AG04450 (cell line): Measurements from ENCODE around the gene WNT7A. TPM values are rescaled to one million over a fixed set of nuclear protein-coding genes. Genes with fewer than 3 reads are reported as not detected.

Source experiments
- CTCF ChIA-PET: fragments of 300-600, 350-600 bp; formaldehyde crosslinking; extraction: SDS; loops from one replicate; lab custom pipeline; 2022; ENCODE audit warnings: antibody characterized with exemption, inconsistent platforms; lab: Charles Lee
- POLR2A ChIA-PET: fragments of 350-600 bp; formaldehyde crosslinking; extraction: SDS; loops from one replicate; lab custom pipeline; 2021; ENCODE audit warnings: antibody characterized with exemption, inconsistent platforms; lab: Yijun Ruan, JAX
- DNase-seq: peaks from one replicate; pipeline ENCODE4 v3.0.0-alpha.2; 2011; ENCODE audit warnings: low read depth, low spot score
- H3K27ac ChIP-seq: one replicate; pipeline ENCODE4 v1.5.1; 2012; ENCODE audit warnings: low read depth, low read length, control low read depth
- H3K27me3 ChIP-seq: one replicate; pipeline ENCODE4 v1.6.0; 2012; ENCODE audit warnings: low read length; ENCODE audit not compliant: control insufficient read depth, insufficient read depth
- H3K4me3 ChIP-seq: 2 replicates; pipeline ENCODE4 v1.5.1; 2011; ENCODE audit warnings: mild to moderate bottlenecking, low read depth, low read length, control low read depth
- H3K9me3 ChIP-seq: 2 replicates; pipeline ENCODE4 v1.5.1; 2012; ENCODE audit warnings: low read length; ENCODE audit not compliant: control insufficient read depth, insufficient read depth
- CTCF ChIP-seq: IDR thresholded peaks from 2 replicates; pipeline ENCODE4 v1.5.1; 2011; ENCODE audit warnings: low read depth, low read length, control low read depth, inconsistent platforms
- polyA plus RNA-seq: library from polyadenylated mRNA; depleted of rRNA; stranded (reverse); fragments of >200 nt; gene quantifications from 2 replicates; pipeline ENCODE4 v1.2.3, GENCODE V29; 2011

WNT7A gene
- polyA plus RNA-seq, 1 experiment = not detected

- no peak for DNase-seq
- H3K4me3 ChIP-seq = no peak overlapping the region
- peaks cover 10% of the 10 kb centered on the region for H3K9me3 ChIP-seq
- no peaks in the 10 kb centered on the region for H3K27me3 ChIP-seq
- no peak overlapping the region for H3K27ac ChIP-seq
- TF ChIP-seq CTCF = no peak
- ChIA-PET CTCF (no interaction called here), POLR2A (no interaction called here)
These were observed 54.0 kb downstream of the WNT7A start for GRCh38 chr3:13825821-13826220.

- H3K27me3 ChIP-seq = no peaks in the 10 kb centered on the region
- H3K9me3 ChIP-seq = peaks cover 16% of the 10 kb centered on the region
- ChIA-PET CTCF (no interaction called here), POLR2A (no interaction called here)
- TF ChIP-seq CTCF = no peak
- no peak for DNase-seq
- H3K4me3 ChIP-seq = no peak overlapping the region
- no peak overlapping the region for H3K27ac ChIP-seq
These were observed 54.6 kb downstream of the WNT7A start for GRCh38 chr3:13825311-13825579.

GRCh38 chr3:13824521-13825310 is 55.2 kb downstream of the WNT7A start:
- H3K4me3 ChIP-seq = no peak overlapping the region
- ChIA-PET POLR2A (no interaction called here), CTCF (no interaction called here)
- peaks cover 16% of the 10 kb centered on the region for H3K9me3 ChIP-seq
- TF ChIP-seq CTCF = no peak
- no peak overlapping the region for H3K27ac ChIP-seq
- H3K27me3 ChIP-seq = no peaks in the 10 kb centered on the region
- no peak for DNase-seq

- TF ChIP-seq CTCF = no peak
These were observed 56.2 kb downstream of the WNT7A start for GRCh38 chr3:13823692-13824091.

GRCh38 chr3:13822871-13823585 is 56.8 kb downstream of the WNT7A start:
- no peak for TF ChIP-seq CTCF
- POLR2A ChIA-PET = no interaction called here
- no peaks in the 10 kb centered on the region for H3K27me3 ChIP-seq
- no peak overlapping the region for H3K4me3 ChIP-seq
- CTCF ChIA-PET = no interaction called here
- DNase-seq = no peak
- peaks cover 24% of the 10 kb centered on the region for H3K9me3 ChIP-seq
- no peak overlapping the region for H3K27ac ChIP-seq

More at GRCh38 chr3:13823692-13824091, 56.2 kb downstream of the WNT7A start:
- DNase-seq = no peak
- Histone ChIP-seq H3K27ac (no peak overlapping the region), H3K4me3 (no peak overlapping the region), H3K27me3 (no peaks in the 10 kb centered on the region), H3K9me3 (peaks cover 21% of the 10 kb centered on the region)
- CTCF ChIA-PET = no interaction called here
- POLR2A ChIA-PET = no interaction called here
